Stimulated activated memory B cell treated with anti-CD40 and anti-IgM and Interleukin-4, amounts not matched to agents 10 μg/mL and 1 μg/mL and 100 μg/mL, for 72 hours (primary cell): ENCODE results near the gene KIFAP3.

Experiments
- ATAC-seq: fragments of 150-1000 bp; cut with Tn5 transposase; 2 replicates; pipeline ENCODE4 v1.10.0; 2021
- H3K27ac Mint-ChIP-seq: one replicate; pipeline ENCODE4 v1.8.0; 2022; ENCODE audit warnings: mild to moderate bottlenecking, mixed read lengths
- H3K27me3 Mint-ChIP-seq: one replicate; pipeline ENCODE4 v1.8.0; 2022; ENCODE audit warnings: mixed read lengths
- H3K36me3 Mint-ChIP-seq: one replicate; pipeline ENCODE4 v1.8.0; 2022; ENCODE audit warnings: mixed read lengths
- H3K4me1 Mint-ChIP-seq: one replicate; pipeline ENCODE4 v1.8.0; 2022; ENCODE audit warnings: mixed read lengths
- H3K4me3 Mint-ChIP-seq: one replicate; pipeline ENCODE4 v1.8.0; 2022; ENCODE audit warnings: mild to moderate bottlenecking, moderate library complexity, mixed read lengths
- H3K9me3 Mint-ChIP-seq: one replicate; pipeline ENCODE4 v1.8.0; 2022; ENCODE audit warnings: mixed read lengths

KIFAP3 gene

DNA sequence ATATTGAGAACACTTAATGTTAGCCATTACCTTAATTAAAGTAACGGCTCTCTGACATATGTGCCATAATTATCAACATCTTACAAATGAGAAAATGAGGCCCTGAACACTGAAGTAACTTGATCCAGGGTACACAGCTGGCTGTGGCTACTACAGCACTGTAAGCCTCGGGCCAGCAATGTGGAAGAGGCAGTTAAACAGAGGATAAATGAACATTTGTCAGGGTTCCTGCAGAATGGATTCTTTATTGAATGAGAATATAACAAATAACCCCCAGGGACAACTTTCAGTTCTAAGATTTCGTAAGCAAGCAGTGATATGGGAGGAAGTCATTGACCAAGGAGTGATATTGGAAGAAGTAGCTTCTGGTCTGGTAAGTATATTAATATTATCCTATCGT is 110.3 kb downstream of the KIFAP3 start:
- ATAC-seq, result no peak
- H3K27me3 Mint-ChIP-seq, result no peaks in the 10 kb centered on the region
- no peaks in the 10 kb centered on the region for H3K9me3 Mint-ChIP-seq
- H3K27ac Mint-ChIP-seq, result no peak overlapping the region
- no peaks in the 10 kb centered on the region for H3K4me1 Mint-ChIP-seq
- peaks cover 22% of the 10 kb centered on the region for H3K36me3 Mint-ChIP-seq
- no peak overlapping the region for H3K4me3 Mint-ChIP-seq

DNA sequence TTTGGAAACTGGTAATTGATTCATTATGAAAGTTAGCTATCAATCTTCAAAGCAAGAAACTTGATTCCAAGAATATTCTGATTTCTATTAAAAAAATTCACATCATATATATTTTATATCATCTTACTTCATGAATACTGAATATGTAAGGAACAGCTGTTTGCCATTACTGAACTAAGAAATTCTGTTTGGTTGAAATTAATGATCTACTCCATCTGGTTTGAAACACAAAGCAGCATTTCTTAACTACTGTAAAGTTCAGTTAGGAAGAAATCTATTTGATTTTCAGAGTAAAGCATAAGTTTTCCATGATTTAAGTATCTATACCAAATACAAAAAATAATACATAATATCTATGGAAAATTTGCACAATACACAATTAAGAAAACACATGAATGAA is 114.8 kb downstream of the KIFAP3 start:
- peaks cover 21% of the 10 kb centered on the region for H3K36me3 Mint-ChIP-seq
- ATAC-seq, result no peak
- H3K9me3 Mint-ChIP-seq, result no peaks in the 10 kb centered on the region
- no peak overlapping the region for H3K4me3 Mint-ChIP-seq
- H3K27ac Mint-ChIP-seq, result no peak overlapping the region
- no peaks in the 10 kb centered on the region for H3K27me3 Mint-ChIP-seq
- H3K4me1 Mint-ChIP-seq, result no peaks in the 10 kb centered on the region

DNA sequence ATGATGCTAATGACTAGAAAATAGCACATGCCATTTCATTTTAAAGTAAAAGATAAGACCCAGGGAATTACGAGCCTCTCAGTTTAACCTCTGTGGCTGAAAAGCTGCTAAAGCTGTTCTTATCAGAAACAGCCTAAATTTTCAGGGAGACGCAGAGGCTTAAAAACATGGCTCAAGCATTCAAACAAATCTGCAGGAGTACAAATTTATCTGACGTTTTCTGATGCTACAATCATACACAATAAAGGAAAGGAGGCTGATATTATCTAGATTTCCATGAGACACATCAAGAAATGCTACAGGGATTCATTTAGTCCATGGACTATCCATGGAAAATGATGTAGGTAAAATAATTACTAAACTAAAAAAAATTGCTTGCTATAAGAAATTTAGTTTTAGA is 115.5 kb downstream of the KIFAP3 start:
- H3K27me3 Mint-ChIP-seq, result no peaks in the 10 kb centered on the region
- H3K9me3 Mint-ChIP-seq, result no peaks in the 10 kb centered on the region
- peaks cover 20% of the 10 kb centered on the region for H3K36me3 Mint-ChIP-seq
- H3K4me3 Mint-ChIP-seq, result no peak overlapping the region
- no peak for ATAC-seq
- H3K4me1 Mint-ChIP-seq, result no peaks in the 10 kb centered on the region
- H3K27ac Mint-ChIP-seq, result no peak overlapping the region

DNA sequence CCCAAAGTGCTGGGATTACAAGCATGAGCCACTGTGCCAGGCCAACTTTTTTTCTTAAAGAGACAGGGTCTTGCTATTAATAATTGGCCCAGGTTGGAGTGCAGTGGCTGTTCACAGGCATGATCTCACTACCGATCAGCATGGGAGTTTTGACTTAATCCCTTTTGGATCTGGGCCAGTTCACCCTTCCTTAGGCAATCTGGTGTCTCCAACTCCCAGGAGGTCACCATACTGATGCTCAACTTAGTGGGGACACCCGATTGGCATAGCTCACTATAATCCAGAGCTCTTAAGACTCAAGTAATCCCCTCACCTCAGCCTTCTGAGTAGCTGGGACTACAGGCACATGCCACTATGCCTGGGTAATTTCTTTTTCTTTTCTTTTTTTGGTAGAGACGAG is 116.6 kb downstream of the KIFAP3 start:
- H3K4me1 Mint-ChIP-seq, result no peaks in the 10 kb centered on the region
- no peak overlapping the region for H3K27ac Mint-ChIP-seq
- H3K9me3 Mint-ChIP-seq, result no peaks in the 10 kb centered on the region
- no peak for ATAC-seq
- H3K4me3 Mint-ChIP-seq, result no peak overlapping the region
- H3K27me3 Mint-ChIP-seq, result no peaks in the 10 kb centered on the region
- H3K36me3 Mint-ChIP-seq, result peaks cover 19% of the 10 kb centered on the region

DNA sequence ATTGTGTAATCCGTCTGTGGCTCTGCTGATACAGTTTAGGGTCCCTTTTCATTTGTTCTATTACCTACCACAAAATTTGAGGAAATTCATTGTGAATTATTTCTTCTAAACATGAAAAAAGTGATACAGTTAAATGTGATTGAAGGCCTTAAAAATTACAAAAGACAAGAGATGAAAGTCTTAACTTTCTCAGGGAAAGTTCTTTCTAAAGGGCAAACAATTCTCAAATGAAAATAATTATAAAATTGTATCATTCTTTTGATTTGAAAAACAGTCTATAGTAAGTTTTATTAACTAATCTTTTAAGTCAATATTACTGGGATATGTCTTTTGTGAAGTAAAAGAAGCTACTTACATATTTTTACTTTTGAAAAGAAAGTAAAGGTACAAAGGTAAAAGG is 123.4 kb downstream of the KIFAP3 start:
- Mint-ChIP-seq H3K27ac (no peak overlapping the region), H3K27me3 (no peaks in the 10 kb centered on the region), H3K36me3 (peaks cover 12% of the 10 kb centered on the region), H3K4me3 (no peak overlapping the region), H3K4me1 (no peaks in the 10 kb centered on the region), H3K9me3 (no peaks in the 10 kb centered on the region)
- ATAC-seq, result no peak

DNA sequence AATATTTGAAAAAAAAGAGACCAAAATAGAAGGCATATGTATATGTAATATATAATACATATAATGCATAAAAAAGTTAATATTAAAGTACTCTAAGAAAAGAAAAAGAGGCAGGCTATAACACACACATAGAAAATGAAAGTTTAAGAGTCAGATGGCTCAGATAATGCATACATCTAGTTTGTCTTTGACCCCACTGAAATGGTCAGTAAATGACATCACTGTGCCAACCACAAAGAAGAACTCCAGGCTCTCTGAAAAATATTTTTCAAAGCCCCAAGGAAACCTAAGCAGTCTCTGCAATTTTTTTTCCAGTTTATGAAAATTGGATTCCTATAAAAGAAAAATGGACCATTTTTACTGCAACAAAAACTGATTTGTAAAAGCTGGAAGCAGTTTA is 125.4 kb downstream of the KIFAP3 start:
- Mint-ChIP-seq H3K36me3 (peaks cover 9% of the 10 kb centered on the region), H3K27ac (no peak overlapping the region), H3K4me1 (no peaks in the 10 kb centered on the region), H3K9me3 (no peaks in the 10 kb centered on the region), H3K27me3 (no peaks in the 10 kb centered on the region), H3K4me3 (no peak overlapping the region)
- ATAC-seq, result no peak

DNA sequence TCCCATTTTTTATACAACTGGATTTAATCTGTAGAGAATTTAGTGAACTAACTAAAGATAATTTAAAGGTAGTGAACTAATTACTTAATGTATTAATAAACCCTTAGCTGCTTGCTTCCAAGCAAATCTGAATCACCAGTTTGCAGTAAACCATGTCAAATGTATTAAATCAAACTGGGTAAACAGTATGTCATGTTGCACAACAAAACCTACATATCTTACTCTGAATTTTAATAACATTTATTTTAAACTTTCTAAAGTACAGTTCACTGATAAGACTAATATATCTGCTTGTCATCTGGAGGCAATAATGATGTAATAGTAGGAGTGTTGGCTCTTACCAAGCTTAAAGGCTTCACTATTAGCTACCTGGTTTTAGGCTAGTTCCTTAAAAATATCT is 128.3 kb downstream of the KIFAP3 start:
- no peak for ATAC-seq
- Mint-ChIP-seq H3K27me3 (no peaks in the 10 kb centered on the region), H3K9me3 (no peaks in the 10 kb centered on the region), H3K4me3 (no peak overlapping the region), H3K27ac (no peak overlapping the region), H3K36me3 (no peaks in the 10 kb centered on the region), H3K4me1 (no peaks in the 10 kb centered on the region)

DNA sequence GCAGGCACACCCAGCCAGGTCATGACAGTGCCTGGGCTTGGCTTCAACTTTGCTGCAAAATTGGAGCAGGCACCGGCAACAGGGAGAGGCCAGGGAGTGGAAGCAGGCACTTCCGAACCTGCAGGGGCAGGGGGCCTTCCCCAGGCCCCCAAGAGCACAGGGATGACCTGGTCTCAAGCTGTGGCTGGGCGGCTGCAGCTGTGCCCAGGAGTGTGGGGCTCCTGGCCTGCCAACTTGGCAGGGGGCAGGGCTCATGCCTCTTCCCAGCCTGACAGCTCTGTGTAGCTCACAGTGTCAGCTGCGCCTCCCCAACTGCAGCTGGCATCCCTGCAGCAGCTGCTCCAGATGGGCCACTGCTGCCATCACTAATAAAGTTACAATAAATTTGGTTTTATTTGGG is 129.3 kb downstream of the KIFAP3 start:
- Mint-ChIP-seq H3K4me1 (no peaks in the 10 kb centered on the region), H3K4me3 (no peak overlapping the region), H3K36me3 (no peaks in the 10 kb centered on the region), H3K9me3 (no peaks in the 10 kb centered on the region), H3K27me3 (no peaks in the 10 kb centered on the region), H3K27ac (no peak overlapping the region)
- ATAC-seq, result no peak

DNA sequence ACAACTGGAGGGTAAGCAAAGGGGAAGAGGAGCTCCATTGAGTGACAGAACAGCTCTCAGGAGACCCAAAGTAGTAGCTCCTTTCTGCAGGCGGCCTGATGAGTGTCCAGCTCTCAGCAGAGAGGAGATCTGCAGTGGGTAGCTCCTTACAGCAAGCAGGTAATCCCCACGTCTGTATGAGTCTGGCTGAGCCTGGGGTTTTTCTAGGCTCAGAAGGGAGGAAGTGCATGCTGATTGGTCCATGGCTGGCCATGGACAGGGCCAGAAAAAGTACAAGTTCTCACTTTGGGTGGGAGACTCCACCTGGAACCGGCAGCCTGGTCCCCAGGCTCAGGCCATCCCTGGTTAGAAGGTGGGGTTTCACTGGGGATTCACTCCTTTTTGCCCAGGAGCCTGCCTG is 129.9 kb downstream of the KIFAP3 start:
- Mint-ChIP-seq H3K27me3 (no peaks in the 10 kb centered on the region), H3K27ac (no peak overlapping the region), H3K9me3 (no peaks in the 10 kb centered on the region), H3K4me1 (no peaks in the 10 kb centered on the region), H3K36me3 (no peaks in the 10 kb centered on the region), H3K4me3 (no peak overlapping the region)
- no peak for ATAC-seq

DNA sequence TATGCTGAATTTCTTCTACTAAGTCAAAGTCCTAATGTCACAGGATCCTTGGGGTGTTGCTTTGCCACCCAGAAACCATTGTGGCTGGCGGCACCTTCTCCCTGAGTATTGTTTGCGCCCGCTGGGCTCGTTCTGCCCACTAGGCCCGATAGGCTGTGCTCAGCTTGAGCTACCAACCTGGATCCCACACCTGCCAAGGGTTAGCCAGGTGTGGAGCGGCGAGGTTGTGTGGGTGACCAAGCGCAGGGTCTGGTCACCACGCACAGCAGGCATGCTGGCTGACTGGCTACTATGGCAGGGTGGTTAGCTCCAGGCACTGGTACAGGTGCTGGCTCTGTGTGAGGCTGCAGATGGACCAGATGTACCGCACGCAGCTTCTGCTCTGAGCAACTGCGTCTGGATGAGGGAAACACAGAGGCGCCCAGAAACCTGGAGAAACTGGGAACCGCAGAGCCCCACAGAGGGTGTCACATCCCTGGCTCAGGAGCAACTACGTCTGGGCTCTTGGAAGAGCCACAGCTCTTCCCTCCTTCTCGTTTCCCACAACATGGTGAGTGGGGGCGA is 130.4 kb downstream of the KIFAP3 start:
- Mint-ChIP-seq H3K4me1 (no peaks in the 10 kb centered on the region), H3K27ac (no peak overlapping the region), H3K9me3 (no peaks in the 10 kb centered on the region), H3K36me3 (no peaks in the 10 kb centered on the region), H3K27me3 (no peaks in the 10 kb centered on the region), H3K4me3 (no peak overlapping the region)
- ATAC-seq, result no peak

DNA sequence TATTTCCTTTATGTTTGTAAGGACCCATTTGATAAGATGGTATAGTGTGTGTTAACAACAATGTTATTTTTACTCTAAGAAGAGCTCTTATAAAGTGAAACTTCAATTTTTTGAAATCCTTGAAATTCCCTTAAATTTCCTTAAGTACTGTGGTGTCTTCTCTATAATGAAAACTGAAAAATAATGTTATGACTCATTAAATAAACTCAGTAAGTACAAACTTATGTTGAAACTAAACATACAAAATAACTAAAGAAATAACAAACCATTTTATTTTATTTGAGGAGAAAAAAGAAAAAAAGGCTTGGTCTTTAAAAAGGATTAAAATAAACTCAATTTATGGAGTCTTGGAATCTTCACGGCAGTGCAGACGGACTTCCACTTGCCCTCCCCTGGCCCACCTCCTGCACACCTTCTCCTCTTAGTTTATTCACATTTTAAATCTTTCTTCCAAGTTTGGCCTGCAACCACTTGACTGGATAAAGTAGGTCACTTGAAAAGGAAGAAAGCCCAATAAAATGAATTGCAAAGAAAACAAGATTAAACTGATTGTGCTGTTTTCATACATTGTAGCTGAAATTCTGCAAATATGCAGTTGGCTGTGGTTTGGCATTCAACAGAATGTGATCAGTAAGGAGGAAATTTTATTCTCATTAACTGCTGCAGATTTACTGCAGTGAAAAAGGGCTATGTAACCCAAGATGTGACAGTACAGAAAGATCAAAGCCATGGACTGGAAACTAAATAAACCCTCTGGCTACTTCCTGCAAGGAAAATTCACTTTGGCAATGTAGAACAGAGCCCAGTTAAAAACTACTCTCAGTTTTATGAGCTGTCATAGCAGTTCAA is 132.3 kb downstream of the KIFAP3 start:
- no peaks in the 10 kb centered on the region for H3K4me1 Mint-ChIP-seq
- no peak overlapping the region for H3K4me3 Mint-ChIP-seq
- H3K27ac Mint-ChIP-seq, result no peak overlapping the region
- H3K27me3 Mint-ChIP-seq, result no peaks in the 10 kb centered on the region
- H3K36me3 Mint-ChIP-seq, result no peaks in the 10 kb centered on the region
- no peaks in the 10 kb centered on the region for H3K9me3 Mint-ChIP-seq
- ATAC-seq, result no peak

DNA sequence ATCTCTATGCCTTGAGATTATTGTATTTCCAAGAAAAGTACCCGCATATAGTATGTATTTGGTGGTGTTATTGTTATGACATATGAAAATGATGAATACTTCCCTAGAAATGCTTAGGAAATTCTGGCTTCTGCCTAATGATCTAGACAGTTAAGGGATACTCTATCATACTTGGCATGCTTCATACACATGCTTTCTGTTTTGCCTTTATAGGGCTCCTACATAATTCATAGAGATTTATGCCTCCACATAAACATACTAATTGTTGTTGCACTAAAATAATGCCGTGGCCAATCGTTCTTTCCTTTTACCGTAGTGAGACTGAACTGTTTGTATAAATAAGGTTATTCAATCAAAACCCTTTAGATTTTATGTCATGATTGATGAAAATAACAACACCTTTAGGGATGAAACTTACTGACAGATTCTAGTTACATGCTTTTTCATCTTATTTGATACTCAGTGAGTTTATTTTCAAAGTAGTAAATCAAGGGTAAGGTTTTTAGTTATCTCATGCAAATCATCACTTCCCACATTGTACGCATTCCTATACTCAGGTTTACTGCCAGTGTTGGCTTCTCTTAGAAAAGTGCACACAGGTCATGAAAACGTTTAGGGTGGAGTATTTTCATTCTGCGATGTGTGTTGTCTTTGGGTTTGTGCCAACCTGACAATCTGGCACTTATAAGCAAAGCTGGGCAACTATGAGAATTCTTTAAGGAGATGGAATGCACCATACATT is 140.3 kb downstream of the KIFAP3 start:
- Mint-ChIP-seq H3K27ac (no peak overlapping the region), H3K36me3 (no peaks in the 10 kb centered on the region), H3K27me3 (no peaks in the 10 kb centered on the region), H3K4me3 (no peak overlapping the region), H3K9me3 (no peaks in the 10 kb centered on the region), H3K4me1 (no peaks in the 10 kb centered on the region)
- no peak for ATAC-seq

DNA sequence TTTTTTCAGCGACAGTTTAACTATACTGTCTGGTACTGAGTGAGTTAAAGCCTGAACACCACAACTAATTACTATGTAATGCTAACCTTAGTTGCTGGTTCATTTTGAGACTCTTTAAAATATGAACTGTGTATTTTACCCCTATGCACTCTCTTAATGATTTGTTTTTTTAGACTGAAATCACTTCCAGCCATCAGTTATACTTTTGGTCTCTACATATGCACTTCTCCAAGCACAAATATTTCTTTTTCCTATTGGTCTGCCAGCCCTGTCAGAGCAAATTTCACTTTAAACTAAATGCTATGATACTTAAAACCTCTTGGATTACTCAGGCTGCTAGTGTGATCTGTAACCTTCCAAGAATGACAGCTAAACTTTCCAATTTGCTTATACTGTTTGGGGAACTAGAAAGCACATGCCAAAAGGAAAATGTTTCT is 142.7 kb downstream of the KIFAP3 start:
- Mint-ChIP-seq H3K4me1 (no peaks in the 10 kb centered on the region), H3K9me3 (no peaks in the 10 kb centered on the region), H3K4me3 (no peak overlapping the region), H3K27me3 (no peaks in the 10 kb centered on the region), H3K36me3 (no peaks in the 10 kb centered on the region), H3K27ac (no peak overlapping the region)
- ATAC-seq, result no peak

DNA sequence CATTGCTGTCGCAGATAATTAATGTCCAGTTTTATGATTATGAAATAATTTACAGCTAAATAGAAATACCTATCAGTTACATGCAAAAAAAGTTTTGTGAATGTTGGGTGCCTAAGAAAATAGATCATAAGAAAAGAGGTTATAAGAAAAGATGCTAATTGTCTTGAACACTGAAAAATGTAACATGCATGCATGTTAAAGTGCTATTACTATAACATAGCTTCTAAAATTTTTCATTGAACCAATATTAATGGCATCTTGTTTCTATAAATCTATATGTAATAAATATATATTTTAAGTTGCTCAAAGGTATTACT is 145.3 kb downstream of the KIFAP3 start:
- no peaks in the 10 kb centered on the region for H3K4me1 Mint-ChIP-seq
- H3K27ac Mint-ChIP-seq, result no peak overlapping the region
- no peaks in the 10 kb centered on the region for H3K36me3 Mint-ChIP-seq
- ATAC-seq, result no peak
- no peaks in the 10 kb centered on the region for H3K27me3 Mint-ChIP-seq
- no peaks in the 10 kb centered on the region for H3K9me3 Mint-ChIP-seq
- H3K4me3 Mint-ChIP-seq, result no peak overlapping the region

DNA sequence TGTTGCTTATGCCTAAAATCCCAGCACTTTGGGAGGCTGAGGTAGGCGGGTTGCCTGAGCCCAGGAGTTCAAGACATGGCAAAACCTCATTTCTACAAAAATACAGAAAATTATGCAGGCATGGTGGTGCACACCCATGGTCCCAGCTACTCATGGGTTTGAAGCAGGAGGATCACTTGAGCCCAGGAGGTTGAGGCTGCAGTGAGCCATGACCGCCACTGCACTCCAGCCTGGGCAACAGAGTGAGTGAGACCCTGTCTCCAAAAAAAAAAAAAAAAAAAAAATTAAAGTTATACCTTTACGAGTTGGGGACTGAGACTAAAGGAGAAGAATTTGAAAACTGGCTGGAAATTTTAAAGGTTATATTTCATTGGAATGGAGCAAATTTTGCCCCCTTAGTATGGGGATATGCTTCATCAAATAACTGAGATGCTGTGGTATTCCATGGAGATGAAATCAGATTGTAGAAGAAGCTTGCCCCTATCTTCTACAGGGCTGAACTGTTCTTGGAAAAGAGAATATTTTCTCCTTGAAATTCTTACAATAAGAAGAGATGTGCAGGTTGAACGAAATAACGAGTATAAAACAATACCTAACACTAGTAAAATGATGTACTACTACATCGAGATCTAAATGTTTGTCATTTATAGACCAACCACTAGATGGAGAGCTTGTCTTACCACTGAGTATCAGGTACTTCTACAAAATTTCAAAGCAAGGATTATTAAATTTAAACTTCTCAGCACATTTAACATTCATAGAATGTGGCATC is 145.9 kb downstream of the KIFAP3 start:
- Mint-ChIP-seq H3K4me1 (no peaks in the 10 kb centered on the region), H3K9me3 (no peaks in the 10 kb centered on the region), H3K36me3 (no peaks in the 10 kb centered on the region), H3K4me3 (no peak overlapping the region), H3K27ac (no peak overlapping the region), H3K27me3 (no peaks in the 10 kb centered on the region)
- peak; percentile 59 for ATAC-seq
